Activated CD8-positive, alpha-beta T cell treated with anti-CD3 and anti-CD28 coated beads for 36 hours (primary cell): ENCODE data around the gene PTDSS2. TPM values are rescaled to one million over a fixed set of nuclear protein-coding genes. Genes with fewer than 3 reads are reported as not detected.

ENCODE experiments used
- ATAC-seq: fragments of 200-7000 bp; cut with Tn5 transposase; one replicate; pipeline ENCODE4 v1.10.0; 2021; ENCODE audit warnings: mild to moderate bottlenecking, moderate library complexity
- CTCF ChIA-PET: fragments of 350-600 bp; sonication (Branson Sonifier 250); formaldehyde crosslinking; loops from one replicate; lab custom pipeline; 2021; ENCODE audit warnings: antibody characterized with exemption; lab: Charles Lee
- POLR2A ChIA-PET: fragments of 350-600 bp; sonication (Branson Sonifier 250); formaldehyde crosslinking; loops from one replicate; lab custom pipeline; 2021; ENCODE audit warnings: antibody characterized with exemption; lab: Charles Lee
- DNase-seq: peaks from one replicate; pipeline ENCODE4 v3.0.0-alpha.2; 2020
- H3K27ac Mint-ChIP-seq: one replicate; pipeline ENCODE4 v1.8.0; 2021; ENCODE audit warnings: mild to moderate bottlenecking, mixed read lengths
- H3K27me3 Mint-ChIP-seq: one replicate; pipeline ENCODE4 v1.8.0; 2021; ENCODE audit warnings: mixed read lengths
- H3K36me3 Mint-ChIP-seq: one replicate; pipeline ENCODE4 v1.8.0; 2021; ENCODE audit warnings: low read depth, mixed read lengths
- H3K4me1 Mint-ChIP-seq: one replicate; pipeline ENCODE4 v1.8.0; 2021; ENCODE audit warnings: low read depth, mixed read lengths
- H3K4me3 Mint-ChIP-seq: one replicate; pipeline ENCODE4 v1.8.0; 2021; ENCODE audit warnings: mild to moderate bottlenecking, moderate library complexity, mixed read lengths
- H3K9me3 Mint-ChIP-seq: one replicate; pipeline ENCODE4 v1.8.0; 2021; ENCODE audit warnings: mixed read lengths
- intact Hi-C: fragments of 100-400 bp; cut with micrococcal nuclease; formaldehyde crosslinking; loops from one replicate; pipeline ENCODE4 v1.10.0; 2022
- total RNA-seq, 2 experiments: library from RNA; stranded (reverse); gene quantifications; one replicate each; pipeline ENCODE4 v1.2.3, GENCODE V29; 2021
- TF ChIP-seq, protein P1 (sequence below): fragments of 200-600 bp; IDR thresholded peaks from one replicate; pipeline ENCODE4 v1.8.0; 2022; ENCODE audit warnings: antibody characterized with exemption, mild to moderate bottlenecking

The PTDSS2 gene
- total RNA-seq, 2 experiments from 2014 or later = 17.4 to 18.0 TPM

DNA sequence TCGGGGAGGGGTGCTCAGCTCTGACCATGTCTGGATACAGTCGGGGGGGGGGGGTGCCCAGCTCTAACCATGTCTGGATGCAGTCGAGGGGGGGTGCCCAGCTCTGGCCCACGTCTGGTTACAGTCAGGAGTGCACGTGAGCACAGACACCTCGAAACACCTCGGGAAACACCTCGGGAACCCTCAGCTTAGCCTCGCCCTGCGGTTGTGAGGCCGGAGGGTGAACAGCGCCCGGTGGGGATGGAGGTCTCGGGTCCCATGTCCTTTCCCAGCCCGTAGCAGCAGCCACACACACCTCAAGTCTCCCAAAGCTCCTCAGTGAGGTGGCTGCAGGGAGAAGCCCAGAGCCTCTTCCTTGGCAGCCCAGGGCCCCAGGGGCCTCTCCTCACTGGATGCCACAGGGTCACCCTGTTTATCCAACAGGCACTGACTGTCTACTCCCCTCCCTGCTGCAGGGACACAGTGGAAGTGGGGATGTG, 37.4 kb upstream of the PTDSS2 start:
- POLR2A ChIA-PET = interaction anchor here (0.6 kb wide), 2 partner anchors 160 to 171 kb away, joined by 3 read pairs; no protein-coding TSS in a partner anchor
- TF ChIP-seq, protein P1, sequence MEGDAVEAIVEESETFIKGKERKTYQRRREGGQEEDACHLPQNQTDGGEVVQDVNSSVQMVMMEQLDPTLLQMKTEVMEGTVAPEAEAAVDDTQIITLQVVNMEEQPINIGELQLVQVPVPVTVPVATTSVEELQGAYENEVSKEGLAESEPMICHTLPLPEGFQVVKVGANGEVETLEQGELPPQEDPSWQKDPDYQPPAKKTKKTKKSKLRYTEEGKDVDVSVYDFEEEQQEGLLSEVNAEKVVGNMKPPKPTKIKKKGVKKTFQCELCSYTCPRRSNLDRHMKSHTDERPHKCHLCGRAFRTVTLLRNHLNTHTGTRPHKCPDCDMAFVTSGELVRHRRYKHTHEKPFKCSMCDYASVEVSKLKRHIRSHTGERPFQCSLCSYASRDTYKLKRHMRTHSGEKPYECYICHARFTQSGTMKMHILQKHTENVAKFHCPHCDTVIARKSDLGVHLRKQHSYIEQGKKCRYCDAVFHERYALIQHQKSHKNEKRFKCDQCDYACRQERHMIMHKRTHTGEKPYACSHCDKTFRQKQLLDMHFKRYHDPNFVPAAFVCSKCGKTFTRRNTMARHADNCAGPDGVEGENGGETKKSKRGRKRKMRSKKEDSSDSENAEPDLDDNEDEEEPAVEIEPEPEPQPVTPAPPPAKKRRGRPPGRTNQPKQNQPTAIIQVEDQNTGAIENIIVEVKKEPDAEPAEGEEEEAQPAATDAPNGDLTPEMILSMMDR = no peak
- peak overlapping the region; percentile 42 for H3K27ac Mint-ChIP-seq
- H3K27me3 Mint-ChIP-seq = no peaks in the 10 kb centered on the region
- no peak overlapping the region for H3K4me3 Mint-ChIP-seq
- ATAC-seq (no peak), DNase-seq (no peak)
- intact Hi-C loops = no loop called here
- H3K9me3 Mint-ChIP-seq = no peaks in the 10 kb centered on the region
- H3K36me3 Mint-ChIP-seq = no peaks in the 10 kb centered on the region
- CTCF ChIA-PET = interaction anchor here (1.2 kb wide), 2 partner anchors 35 to 205 kb away, joined by 3 to 5 read pairs; partner anchors contain the start of genes BET1L and RIC8A
- peaks cover 26% of the 10 kb centered on the region for H3K4me1 Mint-ChIP-seq

DNA sequence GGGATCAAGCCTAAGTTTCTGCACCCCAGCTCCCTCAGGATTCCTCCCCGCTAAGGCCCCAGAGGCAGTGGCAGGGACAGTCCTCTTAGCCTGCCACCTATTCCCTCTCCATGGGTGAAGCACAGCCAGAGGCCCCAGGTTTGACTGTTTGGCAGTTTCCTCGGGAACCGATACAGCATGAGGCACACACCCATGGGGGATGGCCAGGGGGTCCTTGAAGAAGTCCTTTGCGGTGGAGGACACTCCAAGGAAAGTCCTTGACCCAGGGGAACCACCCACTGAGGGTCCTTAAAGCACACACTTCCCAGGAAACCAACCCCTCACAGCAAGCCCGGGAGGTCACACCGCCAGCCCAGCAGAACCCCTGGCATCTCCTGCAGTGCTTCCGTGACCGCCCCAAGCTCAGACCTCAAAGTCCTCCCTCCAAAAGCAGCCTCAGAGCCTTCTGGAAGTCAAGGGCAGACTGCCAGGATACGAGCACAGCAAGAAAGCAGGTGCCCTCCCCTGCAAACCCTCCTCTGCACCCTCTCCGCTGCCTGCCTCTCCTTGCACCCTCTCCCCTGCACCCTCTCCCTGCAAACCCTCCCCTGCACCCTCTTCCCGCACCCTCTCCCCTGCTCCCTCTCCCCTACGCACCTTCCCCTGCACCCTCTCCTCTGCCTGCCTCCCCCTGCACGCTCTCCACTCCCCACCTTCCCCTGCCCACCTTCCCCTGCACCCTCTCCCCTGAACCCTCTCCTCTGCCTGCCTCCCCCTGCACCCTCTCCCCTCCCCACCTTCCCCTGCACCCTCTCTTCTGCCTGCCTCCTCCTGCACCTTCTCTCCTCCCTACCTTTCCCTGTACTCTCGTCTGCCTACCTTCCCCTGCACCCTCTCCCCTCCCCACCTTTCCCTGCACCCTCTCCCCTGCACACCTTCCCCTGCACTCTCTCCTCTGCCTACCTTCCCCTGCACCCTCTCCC, 36.7 kb upstream of the PTDSS2 start:
- Mint-ChIP-seq H3K4me3 (peak overlapping the region; percentile 12), H3K36me3 (no peaks in the 10 kb centered on the region), H3K9me3 (no peaks in the 10 kb centered on the region), H3K27ac (peak overlapping the region; percentile 42), H3K4me1 (peaks cover 24% of the 10 kb centered on the region), H3K27me3 (no peaks in the 10 kb centered on the region)
- ChIA-PET CTCF (interaction anchor here (1.1 to 3.7 kb wide), 4 partner anchors 35 to 206 kb away, joined by 3 to 24 read pairs (median 4); partner anchors contain the start of genes BET1L and RIC8A), POLR2A (interaction anchor here (0.6 to 1.7 kb wide), 3 partner anchors 30 to 159 kb away, joined by 3 to 4 read pairs (median 3); no protein-coding TSS in a partner anchor)
- intact Hi-C loops = no loop called here
- ATAC-seq (no peak), DNase-seq (peak; percentile 42)
- TF ChIP-seq, protein P1 = no peak

DNA sequence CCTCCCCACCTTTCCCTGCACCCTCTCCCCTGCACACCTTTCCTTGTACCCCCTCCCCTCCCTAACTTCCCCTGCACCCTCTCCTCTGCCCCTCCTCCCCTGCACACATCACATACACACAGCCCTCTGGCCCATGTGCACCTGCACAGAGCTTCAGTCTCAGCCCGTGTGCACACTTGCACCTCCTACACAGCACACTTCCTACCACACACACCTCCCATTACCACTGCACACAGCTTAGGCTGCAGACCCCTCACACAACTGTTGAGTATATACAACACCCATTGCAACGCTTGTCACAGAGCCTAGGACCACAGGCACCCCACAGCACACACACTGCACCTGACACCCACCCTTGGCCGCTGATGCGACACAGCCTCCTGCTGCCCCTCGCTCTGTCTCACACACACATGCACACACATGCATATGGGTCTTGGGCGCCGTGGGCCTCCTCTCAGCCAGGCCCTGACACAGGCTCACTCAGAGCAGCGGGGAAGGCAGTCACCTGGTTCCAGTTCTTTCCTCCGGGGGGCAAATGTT, 35.7 kb upstream of the PTDSS2 start:
- Mint-ChIP-seq H3K27ac (peak overlapping the region; percentile 81), H3K4me1 (peaks cover 24% of the 10 kb centered on the region), H3K36me3 (no peaks in the 10 kb centered on the region), H3K27me3 (no peaks in the 10 kb centered on the region), H3K9me3 (no peaks in the 10 kb centered on the region), H3K4me3 (peak overlapping the region; percentile 77)
- ATAC-seq (peak; percentile 33), DNase-seq (peak; percentile 19)
- CTCF ChIA-PET = interaction anchor here (1.1 to 3.7 kb wide), 2 partner anchors 34 to 105 kb away, joined by 3 to 24 read pairs; no protein-coding TSS in a partner anchor
- intact Hi-C loops = no loop called here
- TF ChIP-seq, protein P1 = no peak
- POLR2A ChIA-PET = interaction anchor here (1.3 to 1.7 kb wide), 4 partner anchors 10 to 92 kb away, joined by 3 to 4 read pairs (median 4); no protein-coding TSS in a partner anchor

DNA sequence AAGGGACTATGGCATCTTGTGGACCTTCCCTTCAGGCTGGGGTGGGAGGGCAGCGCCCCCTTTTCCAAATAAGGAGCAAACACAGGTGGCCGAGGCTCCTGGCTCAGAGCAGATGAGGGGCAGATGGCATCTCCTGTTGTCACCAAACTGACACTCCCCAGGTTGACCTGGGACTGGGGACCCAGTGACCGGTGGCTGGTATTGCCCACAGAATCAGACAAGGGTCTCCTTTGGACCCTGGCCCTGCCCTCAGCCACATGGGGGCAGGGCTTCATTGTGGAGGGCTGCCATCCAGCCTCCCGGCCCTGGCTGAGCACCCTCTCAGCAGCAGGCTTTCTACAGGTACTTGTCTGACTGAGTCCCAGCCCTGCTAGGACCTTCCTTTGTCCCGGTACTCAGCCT, 34.4 kb upstream of the PTDSS2 start:
- ATAC-seq (peak; percentile 10), DNase-seq (peak; percentile 38)
- peak overlapping the region; percentile 81 for H3K27ac Mint-ChIP-seq
- no peaks in the 10 kb centered on the region for H3K36me3 Mint-ChIP-seq
- intact Hi-C loops = no loop called here
- H3K4me1 Mint-ChIP-seq = peaks cover 24% of the 10 kb centered on the region
- ChIA-PET CTCF (interaction anchor here (0.5 to 3.7 kb wide), 4 partner anchors 24 to 75 kb away, joined by 3 to 24 read pairs (median 5); no protein-coding TSS in a partner anchor), POLR2A (interaction anchor here (0.7 to 1.8 kb wide), 6 partner anchors 12 to 91 kb away, joined by 3 to 5 read pairs (median 4); partner anchors contain the start of gene ANO9)
- TF ChIP-seq, protein P1 = no peak
- no peaks in the 10 kb centered on the region for H3K9me3 Mint-ChIP-seq
- peak overlapping the region; percentile 77 for H3K4me3 Mint-ChIP-seq
- no peaks in the 10 kb centered on the region for H3K27me3 Mint-ChIP-seq
